ENCODE measurements around the gene SMAD7. TPM values are rescaled to one million over a fixed set of nuclear protein-coding genes. Genes with fewer than 3 reads are reported as not detected.

Gene SMAD7
- polyA plus RNA-seq, 3 donors = 1.4 to 9.4 (median 1.5) TPM

GRCh38 chr18:48901145-48902022 is 49.4 kb downstream of the SMAD7 start:
- H3K4me3 ChIP-seq (replicated peaks in 1 of 3; ENCODE audit: low read depth in 2 of 3, low read length in 3 of 3) = peak overlapping the region in 1 of 3 experiments; percentile 8
- H3K4me2 ChIP-seq (replicated peaks; ENCODE audit: extremely low read depth, low read length, poor library complexity, severe bottlenecking) = peak overlapping the region; percentile 41
- peak overlapping the region; percentile 57 for H3K9ac ChIP-seq (ENCODE audit: insufficient read depth, low read length, poor library complexity, severe bottlenecking)
- peak overlapping the region; percentile 25 to 61 for H3K27ac ChIP-seq (ENCODE audit: low read depth in 1 of 2, low read length in 2 of 2)
- H3K27me3 ChIP-seq (ENCODE audit: control insufficient read depth in 2 of 2, insufficient read depth in 2 of 2, low read length in 2 of 2) = no peaks in the 10 kb centered on the region
- peaks cover 2 to 4% of the 10 kb centered on the region in 2 donors for H3K36me3 Mint-ChIP-seq
- TF ChIP-seq, protein P1, sequence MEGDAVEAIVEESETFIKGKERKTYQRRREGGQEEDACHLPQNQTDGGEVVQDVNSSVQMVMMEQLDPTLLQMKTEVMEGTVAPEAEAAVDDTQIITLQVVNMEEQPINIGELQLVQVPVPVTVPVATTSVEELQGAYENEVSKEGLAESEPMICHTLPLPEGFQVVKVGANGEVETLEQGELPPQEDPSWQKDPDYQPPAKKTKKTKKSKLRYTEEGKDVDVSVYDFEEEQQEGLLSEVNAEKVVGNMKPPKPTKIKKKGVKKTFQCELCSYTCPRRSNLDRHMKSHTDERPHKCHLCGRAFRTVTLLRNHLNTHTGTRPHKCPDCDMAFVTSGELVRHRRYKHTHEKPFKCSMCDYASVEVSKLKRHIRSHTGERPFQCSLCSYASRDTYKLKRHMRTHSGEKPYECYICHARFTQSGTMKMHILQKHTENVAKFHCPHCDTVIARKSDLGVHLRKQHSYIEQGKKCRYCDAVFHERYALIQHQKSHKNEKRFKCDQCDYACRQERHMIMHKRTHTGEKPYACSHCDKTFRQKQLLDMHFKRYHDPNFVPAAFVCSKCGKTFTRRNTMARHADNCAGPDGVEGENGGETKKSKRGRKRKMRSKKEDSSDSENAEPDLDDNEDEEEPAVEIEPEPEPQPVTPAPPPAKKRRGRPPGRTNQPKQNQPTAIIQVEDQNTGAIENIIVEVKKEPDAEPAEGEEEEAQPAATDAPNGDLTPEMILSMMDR (IDR thresholded peaks at IDR 0.05) = no peak
- H3K4me1 ChIP-seq (ENCODE audit: control insufficient read depth in 1 of 2, insufficient read depth in 2 of 2, low read length in 2 of 2) = peaks cover 41 to 52% of the 10 kb centered on the region in 2 donors
- no peaks in the 10 kb centered on the region for H3K36me3 ChIP-seq (replicated peaks in 1 of 2; ENCODE audit: control insufficient read depth in 1 of 2, insufficient read depth in 2 of 2, low read length in 2 of 2)
- peak overlapping the region in 1 of 7 donors; percentile 19 for H3K27ac Mint-ChIP-seq
- peaks cover 0 to 3% (median 2%) of the 10 kb centered on the region in 3 donors for H3K27me3 Mint-ChIP-seq (ENCODE audit: low read depth in 3 of 3)
- DNase-seq = no peak
- intact Hi-C loops (cut with micrococcal nuclease) = loop anchor here in 1 of 2 donors (5.0 kb wide), 1 partner anchor 46 kb away; no protein-coding TSS in a partner anchor
- H3K4me3 Mint-ChIP-seq = peak overlapping the region in 1 of 2 donors; percentile 42
- no peaks in the 10 kb centered on the region for H3K79me2 ChIP-seq (ENCODE audit: insufficient read depth, low read length)
- 7% methylated on average over 2 of the region's 4 CpGs for WGBS (ENCODE audit: insufficient coverage)
- peak overlapping the region; percentile 79 for H2AFZ ChIP-seq (ENCODE audit: insufficient read depth, low read depth, low read length, poor library complexity, severe bottlenecking)
- H3K9me3 Mint-ChIP-seq = peaks cover 7 to 15% (median 12%) of the 10 kb centered on the region in 7 donors
- peaks cover 7 to 10% of the 10 kb centered on the region in 2 donors for H3K9me3 ChIP-seq (replicated peaks in 1 of 2; ENCODE audit: control insufficient read depth in 1 of 2, insufficient read depth in 1 of 2, low read length in 2 of 2)
- peaks cover 54% of the 10 kb centered on the region for H3K4me1 Mint-ChIP-seq
- H4K20me1 ChIP-seq (ENCODE audit: insufficient read depth, low read length) = no peaks in the 10 kb centered on the region

DNA sequence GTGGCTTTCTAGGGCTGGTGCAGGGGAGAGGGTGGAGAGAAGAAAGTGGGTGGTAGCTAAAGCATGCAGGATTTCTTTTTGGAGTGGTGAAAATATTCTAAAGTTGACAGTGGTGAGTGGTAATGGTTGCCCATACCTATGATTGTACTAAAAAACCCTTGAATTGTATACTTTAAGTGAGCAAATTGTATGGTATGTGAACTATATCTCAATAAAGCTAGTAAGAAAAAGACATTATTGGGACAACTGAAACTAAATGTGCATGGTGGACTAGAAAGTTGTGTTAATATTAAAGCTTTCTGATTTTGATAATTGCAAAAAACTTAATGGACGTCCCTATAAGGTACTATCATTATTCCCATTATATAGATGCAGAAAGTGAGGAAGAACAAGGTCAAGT is 50.3 kb downstream of the SMAD7 start:
- H4K20me1 ChIP-seq (ENCODE audit: insufficient read depth, low read length) = no peaks in the 10 kb centered on the region
- WGBS (ENCODE audit: insufficient coverage) = no CpG with 5 or more reads among the region's 1 CpG
- H3K79me2 ChIP-seq (ENCODE audit: insufficient read depth, low read length) = no peaks in the 10 kb centered on the region
- H3K4me3 ChIP-seq (replicated peaks in 1 of 3; ENCODE audit: low read depth in 2 of 3, low read length in 3 of 3) = no peak overlapping the region
- no peaks in the 10 kb centered on the region for H3K27me3 ChIP-seq (ENCODE audit: control insufficient read depth in 2 of 2, insufficient read depth in 2 of 2, low read length in 2 of 2)
- Mint-ChIP-seq H3K4me1 (peaks cover 61% of the 10 kb centered on the region), H3K9me3 (peaks cover 7 to 14% (median 12%) of the 10 kb centered on the region in 7 donors), H3K27ac (no peak overlapping the region), H3K27me3 (ENCODE audit: low read depth in 3 of 3) (peaks cover 0 to 2% (median 0%) of the 10 kb centered on the region in 3 donors), H3K4me3 (no peak overlapping the region), H3K36me3 (peaks cover 2 to 7% of the 10 kb centered on the region in 2 donors)
- no peak overlapping the region for H2AFZ ChIP-seq (ENCODE audit: insufficient read depth, low read depth, low read length, poor library complexity, severe bottlenecking)
- TF ChIP-seq, protein P1 (IDR thresholded peaks at IDR 0.05) = no peak
- no peak for DNase-seq
- H3K36me3 ChIP-seq (replicated peaks in 1 of 2; ENCODE audit: control insufficient read depth in 1 of 2, insufficient read depth in 2 of 2, low read length in 2 of 2) = no peaks in the 10 kb centered on the region
- no peak overlapping the region for H3K9ac ChIP-seq (ENCODE audit: insufficient read depth, low read length, poor library complexity, severe bottlenecking)
- peaks cover 50 to 61% of the 10 kb centered on the region in 2 donors for H3K4me1 ChIP-seq (ENCODE audit: control insufficient read depth in 1 of 2, insufficient read depth in 2 of 2, low read length in 2 of 2)
- peaks cover 7 to 10% of the 10 kb centered on the region in 2 donors for H3K9me3 ChIP-seq (replicated peaks in 1 of 2; ENCODE audit: control insufficient read depth in 1 of 2, insufficient read depth in 1 of 2, low read length in 2 of 2)
- no peak overlapping the region for H3K27ac ChIP-seq (ENCODE audit: low read depth in 1 of 2, low read length in 2 of 2)
- H3K4me2 ChIP-seq (replicated peaks; ENCODE audit: extremely low read depth, low read length, poor library complexity, severe bottlenecking) = no peak overlapping the region
- intact Hi-C loops (cut with micrococcal nuclease) = loop anchor here in 1 of 2 donors (5.0 kb wide), 1 partner anchor 47 kb away; no protein-coding TSS in a partner anchor
